ENCODE results near the gene TMEM98.

DNA sequence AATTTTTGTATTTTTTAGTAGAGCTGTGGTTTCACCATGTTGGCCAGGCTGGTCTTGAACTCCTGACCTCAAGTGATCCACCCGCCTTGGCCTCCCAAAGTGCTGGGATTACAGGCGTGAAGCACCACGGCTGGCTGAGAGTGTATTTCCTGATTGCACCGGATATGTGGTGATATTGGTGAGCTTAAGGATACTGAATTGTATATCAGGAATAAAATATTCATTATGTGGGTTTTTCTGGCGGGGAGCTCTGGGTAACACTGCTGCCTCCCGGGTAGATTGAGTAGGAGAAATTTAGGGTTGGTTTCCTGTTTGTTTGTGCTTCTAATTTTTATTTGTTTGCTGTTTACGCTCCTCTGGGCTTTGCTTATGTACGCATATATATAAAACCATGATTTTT, 7.7 kb upstream of the TMEM98 start:
- TF ChIP-seq POLR2A (IDR thresholded peaks at IDR 0.05; ENCODE audit: low read length) (no peak), GATA1 (IDR thresholded peaks at IDR 0.05; ENCODE audit: low read depth, low read length) (no peak)
